Measurements from ENCODE around the gene GLIS1. TPM values are rescaled to one million over a fixed set of nuclear protein-coding genes. Genes with fewer than 3 reads are reported as not detected.

The GLIS1 gene
- total RNA-seq, 2 experiments from 2014 or later: not detected

- CTCF ChIA-PET: no interaction called here
- no peaks in the 10 kb centered on the region for H3K4me1 Mint-ChIP-seq
These were observed 132.3 kb downstream of the GLIS1 start for GRCh38 chr1:53606651-53607051.

GRCh38 chr1:53606197-53606596 lies 132.8 kb downstream of the GLIS1 start:
- POLR2A ChIA-PET: no interaction called here
- peaks cover 1% of the 10 kb centered on the region for H3K4me1 Mint-ChIP-seq

More at GRCh38 chr1:53606651-53607051, 132.3 kb downstream of the GLIS1 start:
- Mint-ChIP-seq H3K36me3 (ENCODE audit: low read depth) (no peaks in the 10 kb centered on the region), H3K9me3 (peaks cover 9% of the 10 kb centered on the region), H3K27me3 (peaks cover 8% of the 10 kb centered on the region), H3K27ac (no peak overlapping the region), H3K4me3 (no peak overlapping the region)
- POLR2A ChIA-PET: no interaction called here
- no peak for DNase-seq

GRCh38 chr1:53605181-53605580 lies 133.8 kb downstream of the GLIS1 start:
- CTCF ChIA-PET: no interaction called here

More at GRCh38 chr1:53606197-53606596, 132.8 kb downstream of the GLIS1 start:
- Mint-ChIP-seq H3K27me3 (peaks cover 3% of the 10 kb centered on the region), H3K9me3 (peaks cover 7% of the 10 kb centered on the region), H3K27ac (no peak overlapping the region), H3K36me3 (ENCODE audit: low read depth) (no peaks in the 10 kb centered on the region), H3K4me3 (no peak overlapping the region)
- CTCF ChIA-PET: no interaction called here
- no peak for DNase-seq

GRCh38 chr1:53604291-53604919 lies 134.6 kb downstream of the GLIS1 start:
- H3K4me1 Mint-ChIP-seq: peaks cover 16% of the 10 kb centered on the region
- ChIA-PET CTCF (no interaction called here), POLR2A (no interaction called here)

More at GRCh38 chr1:53605181-53605580, 133.8 kb downstream of the GLIS1 start:
- POLR2A ChIA-PET: no interaction called here
- H3K27me3 Mint-ChIP-seq: no peaks in the 10 kb centered on the region
- H3K27ac Mint-ChIP-seq: no peak overlapping the region
- peaks cover 11% of the 10 kb centered on the region for H3K4me1 Mint-ChIP-seq
- no peak overlapping the region for H3K4me3 Mint-ChIP-seq
- H3K36me3 Mint-ChIP-seq (ENCODE audit: low read depth): no peaks in the 10 kb centered on the region
- DNase-seq: no peak
- H3K9me3 Mint-ChIP-seq: peaks cover under 1% of the 10 kb centered on the region

GRCh38 chr1:53603431-53603830 lies 135.5 kb downstream of the GLIS1 start:
- H3K9me3 Mint-ChIP-seq: no peaks in the 10 kb centered on the region
- POLR2A ChIA-PET: no interaction called here
- H3K4me1 Mint-ChIP-seq: peaks cover 16% of the 10 kb centered on the region
- no peak overlapping the region for H3K4me3 Mint-ChIP-seq
- no peak overlapping the region for H3K27ac Mint-ChIP-seq
- no peak for DNase-seq
- CTCF ChIA-PET: no interaction called here
- H3K27me3 Mint-ChIP-seq: no peaks in the 10 kb centered on the region
- H3K36me3 Mint-ChIP-seq (ENCODE audit: low read depth): no peaks in the 10 kb centered on the region

More at GRCh38 chr1:53604291-53604919, 134.6 kb downstream of the GLIS1 start:
- H3K4me3 Mint-ChIP-seq: no peak overlapping the region
- no peak for DNase-seq
- no peaks in the 10 kb centered on the region for H3K27me3 Mint-ChIP-seq
- H3K27ac Mint-ChIP-seq: no peak overlapping the region
- H3K36me3 Mint-ChIP-seq (ENCODE audit: low read depth): no peaks in the 10 kb centered on the region
- no peaks in the 10 kb centered on the region for H3K9me3 Mint-ChIP-seq

GRCh38 chr1:53601867-53602775 lies 136.8 kb downstream of the GLIS1 start:
- no peaks in the 10 kb centered on the region for H3K27me3 Mint-ChIP-seq
- H3K4me1 Mint-ChIP-seq: peaks cover 16% of the 10 kb centered on the region
- POLR2A ChIA-PET: no interaction called here
- DNase-seq: no peak
- H3K36me3 Mint-ChIP-seq (ENCODE audit: low read depth): no peaks in the 10 kb centered on the region
- H3K4me3 Mint-ChIP-seq: no peak overlapping the region
- CTCF ChIA-PET: no interaction called here
- H3K27ac Mint-ChIP-seq: no peak overlapping the region
- no peaks in the 10 kb centered on the region for H3K9me3 Mint-ChIP-seq

- no peaks in the 10 kb centered on the region for H3K36me3 Mint-ChIP-seq (ENCODE audit: low read depth)
- ChIA-PET CTCF (interaction anchor here (0.6 kb wide), 1 partner anchor 813 kb away, joined by 3 read pairs; no protein-coding TSS in a partner anchor), POLR2A (no interaction called here)
- H3K4me3 Mint-ChIP-seq: no peak overlapping the region
- H3K9me3 Mint-ChIP-seq: no peaks in the 10 kb centered on the region
- DNase-seq: no peak
- peak overlapping the region; percentile 72 for H3K27ac Mint-ChIP-seq
- H3K4me1 Mint-ChIP-seq: peaks cover 16% of the 10 kb centered on the region
- no peaks in the 10 kb centered on the region for H3K27me3 Mint-ChIP-seq
These were observed 137.8 kb downstream of the GLIS1 start for GRCh38 chr1:53601031-53601745.

GRCh38 chr1:53600561-53600960 lies 138.4 kb downstream of the GLIS1 start:
- ChIA-PET POLR2A (no interaction called here), CTCF (no interaction called here)
- Mint-ChIP-seq H3K27ac (peak overlapping the region; percentile 72), H3K4me1 (peaks cover 16% of the 10 kb centered on the region), H3K27me3 (no peaks in the 10 kb centered on the region), H3K9me3 (no peaks in the 10 kb centered on the region), H3K4me3 (no peak overlapping the region), H3K36me3 (ENCODE audit: low read depth) (no peaks in the 10 kb centered on the region)
- DNase-seq: peak; percentile 42

- CTCF ChIA-PET: no interaction called here
- DNase-seq: no peak
These were observed 139.0 kb downstream of the GLIS1 start for GRCh38 chr1:53600001-53600400.

GRCh38 chr1:53599481-53599880 lies 139.5 kb downstream of the GLIS1 start:
- no peak overlapping the region for H3K4me3 Mint-ChIP-seq
- DNase-seq: no peak
- no peak overlapping the region for H3K27ac Mint-ChIP-seq
- H3K9me3 Mint-ChIP-seq: no peaks in the 10 kb centered on the region
- POLR2A ChIA-PET: no interaction called here
- H3K36me3 Mint-ChIP-seq (ENCODE audit: low read depth): no peaks in the 10 kb centered on the region
- H3K4me1 Mint-ChIP-seq: peaks cover 16% of the 10 kb centered on the region
- CTCF ChIA-PET: no interaction called here
- no peaks in the 10 kb centered on the region for H3K27me3 Mint-ChIP-seq

More at GRCh38 chr1:53600001-53600400, 139.0 kb downstream of the GLIS1 start:
- H3K27ac Mint-ChIP-seq: no peak overlapping the region
- H3K4me3 Mint-ChIP-seq: no peak overlapping the region
- H3K4me1 Mint-ChIP-seq: peaks cover 16% of the 10 kb centered on the region
- POLR2A ChIA-PET: no interaction called here
- H3K27me3 Mint-ChIP-seq: no peaks in the 10 kb centered on the region
- no peaks in the 10 kb centered on the region for H3K36me3 Mint-ChIP-seq (ENCODE audit: low read depth)
- no peaks in the 10 kb centered on the region for H3K9me3 Mint-ChIP-seq

- ChIA-PET CTCF (no interaction called here), POLR2A (no interaction called here)
- Mint-ChIP-seq H3K4me3 (no peak overlapping the region), H3K36me3 (ENCODE audit: low read depth) (no peaks in the 10 kb centered on the region), H3K27me3 (no peaks in the 10 kb centered on the region), H3K9me3 (no peaks in the 10 kb centered on the region), H3K27ac (no peak overlapping the region), H3K4me1 (peaks cover 16% of the 10 kb centered on the region)
- DNase-seq: no peak
These were observed 140.0 kb downstream of the GLIS1 start for GRCh38 chr1:53598966-53599365.

- Mint-ChIP-seq H3K9me3 (no peaks in the 10 kb centered on the region), H3K4me3 (no peak overlapping the region), H3K4me1 (peaks cover 12% of the 10 kb centered on the region), H3K27me3 (no peaks in the 10 kb centered on the region), H3K36me3 (ENCODE audit: low read depth) (no peaks in the 10 kb centered on the region), H3K27ac (no peak overlapping the region)
- no peak for DNase-seq
- ChIA-PET POLR2A (no interaction called here), CTCF (no interaction called here)
These were observed 143.1 kb downstream of the GLIS1 start for GRCh38 chr1:53595906-53596305.
